CD4-positive, alpha-beta T cell treated with Interleukin-4 for 1 hour (primary cell): ENCODE data around the gene MAP1LC3B2.
"Not testable (repeated sequence)": the region's sequence is repeated elsewhere in the genome, so short reads cannot be mapped to it uniquely, and the experiment has no call there.

Source experiments
- DNase-seq, 2 donors: peaks; one replicate each; pipeline ENCODE4 v3.0.0-alpha.2; 2020 to 2022

The MAP1LC3B2 gene

DNA sequence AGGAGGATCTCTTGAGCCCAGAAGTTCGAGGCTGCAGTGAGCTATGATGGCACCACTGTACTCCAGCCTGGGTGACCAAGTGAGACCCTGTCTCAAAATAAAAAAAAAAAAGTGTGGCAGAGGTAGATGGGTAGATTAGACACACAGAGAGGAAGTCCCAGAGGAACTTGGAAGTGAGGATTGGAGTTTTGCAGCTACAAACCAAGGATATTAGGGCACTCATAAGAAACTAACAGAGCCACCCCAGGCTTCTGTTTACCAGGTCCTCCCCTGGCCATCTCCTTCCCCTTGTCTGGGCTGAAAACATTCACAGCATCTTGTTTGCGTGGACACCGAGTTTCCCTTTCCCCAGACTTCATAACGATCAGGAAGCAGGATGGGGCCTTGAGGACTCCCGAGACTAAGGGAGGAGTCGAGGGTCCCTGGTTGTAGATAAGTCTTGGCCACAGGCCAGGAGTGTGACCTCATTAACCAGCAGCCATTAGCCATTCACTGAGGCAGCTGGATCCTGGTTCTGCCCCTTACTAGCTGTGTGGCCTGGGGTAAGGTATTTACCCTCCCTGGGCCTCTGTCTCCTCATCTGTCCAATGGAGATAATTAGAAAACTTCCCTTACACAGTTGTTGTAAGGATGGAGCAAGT is 2.1 kb downstream of the MAP1LC3B2 start:
- no peak for DNase-seq

- no peak for DNase-seq
Observed at GRCh38 chr12:116562090-116562489, 2.9 kb downstream of the MAP1LC3B2 start.

DNA sequence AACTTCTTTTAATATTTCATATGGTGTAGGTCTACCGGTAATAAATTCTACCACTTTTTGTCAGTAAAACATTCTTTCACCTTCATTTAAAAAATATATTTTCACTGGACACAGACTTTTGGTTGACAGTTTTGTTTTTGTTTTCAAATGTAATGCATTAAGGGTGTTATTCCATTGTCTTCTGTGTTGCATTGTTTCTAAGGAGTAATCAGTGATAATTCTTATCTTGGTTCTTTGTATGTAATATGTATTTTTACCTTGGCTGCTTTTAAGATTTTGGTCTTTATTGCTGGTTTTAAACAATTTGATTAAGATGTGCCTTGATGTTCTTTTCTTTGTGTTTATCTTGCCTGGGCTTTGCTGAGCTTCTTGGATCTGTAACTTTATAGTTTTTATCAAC is 4.1 kb downstream of the MAP1LC3B2 start:
- no peak for DNase-seq

DNA sequence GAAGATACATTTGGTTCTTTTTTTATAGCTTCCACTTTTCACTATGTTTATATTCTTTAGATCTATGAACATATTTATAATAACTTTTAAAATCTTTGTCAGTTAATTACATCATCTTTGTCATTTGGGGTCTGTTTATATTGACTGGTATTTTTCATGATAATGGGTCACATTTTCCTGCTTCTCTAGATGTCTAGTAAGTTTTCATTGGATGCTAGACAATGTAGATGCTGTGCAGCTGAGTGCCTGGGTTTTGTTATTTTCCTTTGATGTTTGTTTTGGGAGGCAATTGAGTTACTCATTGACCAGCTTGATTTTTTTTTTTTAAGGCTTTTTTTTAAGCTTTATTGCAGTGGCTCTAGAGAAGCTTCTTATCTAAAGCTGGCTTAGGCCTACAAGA is 4.9 kb downstream of the MAP1LC3B2 start:
- no peak for DNase-seq

- not testable (repeated sequence) for DNase-seq
Observed at GRCh38 chr12:116565221-116565620, 6.0 kb downstream of the MAP1LC3B2 start.

DNA sequence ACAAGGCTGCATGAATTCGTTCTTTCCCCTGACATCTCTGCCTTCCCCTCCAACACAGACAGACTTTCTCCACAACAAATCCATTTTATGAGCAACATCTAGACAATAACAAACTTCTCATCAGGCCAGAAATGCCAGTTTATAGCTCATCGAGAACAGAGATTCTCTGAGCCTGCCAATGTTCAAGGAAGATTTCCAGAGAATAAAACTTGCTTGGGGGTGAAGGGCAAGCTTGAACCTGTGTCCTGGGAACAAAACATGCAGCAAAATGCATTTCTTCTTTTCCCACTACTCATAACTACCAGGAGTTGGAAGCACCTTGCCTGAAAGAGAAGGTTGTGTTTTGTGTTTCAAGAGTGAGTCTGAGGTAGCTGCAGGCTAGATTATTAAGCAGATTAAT is 6.8 kb downstream of the MAP1LC3B2 start:
- no peak for DNase-seq

GRCh38 chr12:116568203-116568602 is 9.0 kb downstream of the MAP1LC3B2 start:
- DNase-seq, result no peak

DNA sequence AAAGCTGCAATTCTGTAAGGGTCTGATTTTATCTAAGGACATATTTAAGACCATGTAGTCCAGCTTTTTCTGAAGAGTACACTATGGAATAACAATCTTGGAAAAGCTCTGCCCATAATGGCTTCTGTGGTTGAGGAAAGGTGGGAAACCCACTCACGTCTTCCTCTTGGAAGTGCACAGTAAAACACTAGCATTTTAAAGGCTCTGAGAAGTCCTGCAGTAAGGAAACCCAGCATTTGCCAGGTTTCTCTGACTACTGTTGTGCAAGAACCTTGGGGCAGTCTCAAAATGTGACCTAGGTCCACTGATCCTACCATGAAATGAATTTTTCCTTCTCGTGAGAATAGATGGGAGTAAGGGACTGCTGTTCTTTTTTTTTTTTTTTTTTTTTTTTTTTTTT is 11.9 kb downstream of the MAP1LC3B2 start:
- no peak for DNase-seq

DNA sequence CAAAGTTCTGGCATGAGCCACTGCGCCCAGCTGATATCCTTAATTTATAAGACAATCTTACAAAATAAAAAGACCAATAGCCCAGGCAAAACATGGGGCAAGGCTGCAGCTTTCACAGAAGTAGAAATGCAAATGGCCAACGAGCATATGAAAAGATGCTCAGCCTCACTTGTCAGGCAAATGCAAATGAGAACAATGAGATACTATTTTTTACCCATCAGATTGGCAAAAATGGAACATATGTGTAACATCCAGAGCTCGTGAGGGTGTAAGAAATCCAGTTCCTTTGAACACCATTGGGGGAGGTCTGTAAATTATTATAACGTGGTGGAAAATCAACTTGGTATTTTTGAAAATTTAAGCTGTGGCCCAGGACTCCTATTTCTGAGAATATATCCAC is 14.6 kb downstream of the MAP1LC3B2 start:
- DNase-seq, result no peak

- not testable (repeated sequence) for DNase-seq
Observed at GRCh38 chr12:116575754-116576153, 16.6 kb downstream of the MAP1LC3B2 start.

DNA sequence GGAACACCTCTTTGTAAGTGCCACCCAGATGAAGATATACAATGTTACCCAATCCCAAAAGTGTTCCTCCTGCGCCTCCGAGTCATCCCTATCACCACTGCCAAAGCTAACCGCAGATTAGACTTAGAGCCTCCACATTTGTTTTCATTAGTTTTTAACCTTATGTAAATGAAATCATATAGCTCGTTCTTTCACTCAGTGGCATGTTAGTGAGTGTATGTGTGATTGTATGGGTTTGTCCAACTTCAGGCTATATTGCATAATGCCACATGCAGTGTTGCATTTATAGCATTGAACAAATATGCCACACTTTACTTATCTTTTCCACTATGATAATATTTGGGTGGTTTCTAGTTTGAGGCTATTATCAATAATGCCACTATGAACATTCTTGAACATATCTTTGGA is 18.0 kb downstream of the MAP1LC3B2 start:
- DNase-seq, result no peak

- DNase-seq, result no peak
Observed at GRCh38 chr12:116578051-116578450, 18.9 kb downstream of the MAP1LC3B2 start.

DNA sequence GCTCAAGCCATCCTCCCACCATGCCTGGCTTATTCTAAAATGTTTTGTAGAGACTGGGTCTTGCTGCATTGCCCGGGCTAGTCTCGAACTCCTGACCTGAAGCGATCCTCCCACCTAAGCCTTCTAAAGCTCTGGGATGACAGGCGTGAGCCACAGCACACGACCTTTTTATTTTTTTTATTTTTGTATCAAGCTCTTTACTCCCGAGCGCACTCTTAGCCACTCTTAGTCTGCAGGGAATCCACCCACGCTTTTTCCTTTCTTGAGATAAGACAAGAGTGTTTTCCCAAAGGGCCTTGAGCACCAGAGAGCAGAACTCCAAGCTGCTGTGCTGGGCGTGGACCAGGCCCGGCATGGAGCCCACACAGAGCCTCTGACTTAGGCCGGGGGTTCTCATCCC is 23.4 kb downstream of the MAP1LC3B2 start:
- DNase-seq, result no peak

GRCh38 chr12:116583129-116583694 is 24.0 kb downstream of the MAP1LC3B2 start:
- DNase-seq, result no peak

- no peak for DNase-seq
Observed at GRCh38 chr12:116587270-116587669, 28.1 kb downstream of the MAP1LC3B2 start.

DNA sequence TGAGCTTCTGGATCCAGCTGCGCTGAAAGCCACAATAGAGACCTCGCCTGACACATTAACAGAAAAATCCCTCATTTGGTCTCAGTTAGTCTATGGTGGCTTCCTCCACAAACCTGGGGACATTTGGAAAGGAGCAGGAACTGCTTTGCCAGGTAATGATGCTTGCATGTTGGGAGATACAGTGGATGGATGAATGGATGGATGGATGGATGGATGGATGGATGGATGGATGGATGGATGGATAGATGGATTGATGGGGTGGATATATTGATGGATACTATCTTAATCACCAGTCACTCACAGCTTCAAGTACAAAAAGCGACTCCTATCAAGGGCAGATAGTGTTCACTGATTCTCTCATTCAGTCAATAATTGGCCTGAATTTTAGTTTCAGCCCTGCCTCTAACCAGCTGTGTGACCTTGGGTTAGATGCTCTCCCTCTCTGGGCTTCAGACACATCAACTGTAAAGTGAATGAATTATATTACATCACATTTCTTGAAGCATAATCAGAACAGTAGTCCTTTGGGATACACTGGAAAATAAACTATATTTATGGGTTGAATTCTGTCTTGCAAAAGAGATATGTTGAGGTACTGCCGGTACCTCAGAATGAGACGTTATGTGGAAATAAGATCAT is 29.3 kb downstream of the MAP1LC3B2 start:
- DNase-seq, result no peak

DNA sequence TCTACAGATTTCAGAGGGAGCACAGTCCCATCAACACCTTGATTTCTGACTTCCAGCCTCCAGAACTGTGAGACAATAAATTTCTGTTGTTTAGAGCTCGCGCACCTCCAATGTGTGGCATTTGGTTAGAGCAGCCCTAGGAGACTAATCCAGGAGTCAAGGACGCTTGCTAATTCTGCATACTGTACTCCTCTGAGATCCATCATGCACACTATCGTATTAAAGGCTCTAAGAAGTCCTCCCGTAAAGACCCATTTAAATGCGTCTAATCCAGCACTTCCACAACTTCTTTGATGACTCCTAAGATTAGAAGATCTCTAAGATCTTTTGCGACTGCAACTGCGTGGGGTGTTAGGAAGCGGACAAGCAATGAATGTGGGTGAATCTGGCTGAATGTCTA is 30.4 kb downstream of the MAP1LC3B2 start:
- no peak for DNase-seq

- no peak for DNase-seq
Observed at GRCh38 chr12:116590561-116590960, 31.4 kb downstream of the MAP1LC3B2 start.

- no peak for DNase-seq
Observed at GRCh38 chr12:116591855-116592637, 32.9 kb downstream of the MAP1LC3B2 start.

GRCh38 chr12:116592731-116593130 is 33.5 kb downstream of the MAP1LC3B2 start:
- peak in 1 of 2 donors; percentile 42 for DNase-seq

- DNase-seq, result peak; percentile 55 to 80
Observed at GRCh38 chr12:116594325-116595038, 35.3 kb downstream of the MAP1LC3B2 start.

- no peak for DNase-seq
Observed at GRCh38 chr12:116595186-116595585, 36.0 kb downstream of the MAP1LC3B2 start.

- DNase-seq, result no peak
Observed at GRCh38 chr12:116595672-116596071, 36.5 kb downstream of the MAP1LC3B2 start.
